ENCODE measurements around the gene NGF.

GRCh38 chr1:115337633-115338456 lies at the start of gene NGF:
- TF ChIP-seq POLR2AphosphoS5 (IDR thresholded peaks at IDR 0.05): no peak
- TF ChIP-seq POLR2A (IDR thresholded peaks at IDR 0.05): no peak
- TF ChIP-seq CTCF (IDR thresholded peaks at IDR 0.05): no peak
